GM18870 (cell line): ENCODE results near the gene AXIN2.

Experiments
- ATAC-seq: cut with Tn5 transposase; IDR thresholded peaks from one replicate; pipeline ENCODE4 v1.9.1; 2021; ENCODE audit warnings: moderate library complexity; ENCODE audit not compliant: unreplicated experiment

AXIN2 gene

DNA sequence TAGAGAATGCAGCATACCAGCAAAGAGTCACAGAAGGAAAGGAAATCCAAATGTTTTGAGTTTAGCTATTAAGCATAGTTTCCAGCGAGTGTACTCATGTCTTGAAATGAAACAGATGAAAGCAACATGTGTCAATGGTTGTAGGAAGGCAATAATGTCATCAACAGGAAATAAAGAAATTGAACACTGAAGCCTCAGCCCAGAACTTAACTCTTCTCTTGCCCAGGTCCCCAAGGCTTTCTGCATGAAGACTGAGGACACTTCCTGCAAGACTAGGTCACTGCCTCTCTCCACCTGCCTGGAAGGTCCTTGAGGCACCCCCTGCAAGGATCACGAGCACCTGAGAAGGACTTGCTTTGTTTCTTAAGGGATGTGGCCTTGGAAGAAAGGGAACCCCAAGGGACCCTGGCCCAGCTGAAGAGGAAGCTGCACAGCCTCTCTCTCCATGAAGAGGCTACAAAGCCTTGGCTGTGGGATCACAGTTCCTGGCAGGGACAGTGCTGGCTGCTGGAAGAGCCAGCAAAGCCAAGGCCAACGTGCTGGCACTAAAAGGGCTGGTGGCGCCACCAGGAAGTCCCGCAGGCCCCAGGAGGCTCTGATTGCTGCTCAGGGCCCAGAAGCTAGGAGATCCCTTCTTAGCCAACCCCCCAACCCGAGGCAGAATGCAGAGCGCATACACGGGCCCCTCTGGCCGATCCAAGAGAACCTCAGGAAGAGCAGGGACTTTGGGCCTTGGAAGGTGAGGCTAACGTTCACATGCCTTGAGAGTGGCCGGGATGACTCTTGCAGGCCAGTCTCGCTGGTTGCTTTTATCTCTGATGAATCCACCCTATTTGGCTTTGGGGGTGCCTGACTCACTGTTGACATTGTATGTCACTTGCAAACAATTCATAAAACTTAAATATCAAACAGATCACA lies 23.4 kb upstream of the AXIN2 start:
- no peak for ATAC-seq

DNA sequence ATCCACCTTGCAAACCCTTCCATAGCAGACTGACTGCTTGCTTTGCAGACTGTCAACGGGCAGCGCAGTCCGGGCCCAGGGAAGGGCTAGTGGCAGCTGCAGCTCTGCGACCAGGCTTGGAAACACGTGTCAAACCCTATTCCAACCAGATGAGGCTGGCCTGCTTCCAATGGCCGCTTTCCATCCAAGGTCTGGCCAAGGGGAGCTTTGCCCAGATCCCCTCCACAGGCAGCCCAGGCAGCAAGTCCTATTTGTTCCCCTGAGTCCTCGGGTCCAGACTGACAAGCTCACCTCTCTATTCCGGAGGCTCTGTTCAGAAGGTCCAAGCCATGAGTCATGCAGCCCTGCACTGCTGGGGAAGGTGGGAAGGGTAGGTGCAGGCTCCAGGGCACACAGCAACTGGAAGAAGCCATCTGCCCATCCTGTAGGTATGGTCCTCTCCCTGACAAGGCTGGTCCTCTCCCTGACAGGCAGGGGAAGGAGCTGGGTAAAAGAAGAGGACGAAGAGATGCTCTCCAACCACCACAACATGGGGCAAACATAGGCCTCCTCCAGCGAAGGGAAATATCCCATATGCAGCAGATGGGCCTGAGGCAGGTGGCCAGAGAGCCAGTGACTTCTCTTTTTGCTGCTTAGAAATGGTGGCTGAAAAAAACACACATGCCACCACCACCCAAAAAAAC lies 22.6 kb upstream of the AXIN2 start:
- no peak for ATAC-seq

DNA sequence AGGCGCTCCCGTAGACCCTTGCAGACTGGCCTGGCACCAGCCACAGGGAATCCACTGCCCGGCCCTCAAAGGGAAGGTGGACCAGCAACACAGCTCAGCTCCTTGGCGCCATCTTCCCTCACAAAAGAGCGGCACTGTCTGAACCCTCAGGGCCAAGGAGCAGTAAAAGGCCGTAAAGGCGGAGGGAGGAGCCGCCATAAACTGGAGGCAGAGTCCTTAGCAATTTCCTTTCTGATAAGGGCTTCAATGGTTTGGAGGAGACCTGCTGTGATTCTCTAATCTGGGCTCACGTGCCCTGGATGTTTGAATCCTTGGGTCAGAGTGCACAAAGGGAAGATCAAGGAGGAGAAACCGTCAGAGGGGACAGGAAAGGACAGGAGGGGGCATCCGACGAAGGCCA lies 15.5 kb upstream of the AXIN2 start:
- no peak for ATAC-seq

DNA sequence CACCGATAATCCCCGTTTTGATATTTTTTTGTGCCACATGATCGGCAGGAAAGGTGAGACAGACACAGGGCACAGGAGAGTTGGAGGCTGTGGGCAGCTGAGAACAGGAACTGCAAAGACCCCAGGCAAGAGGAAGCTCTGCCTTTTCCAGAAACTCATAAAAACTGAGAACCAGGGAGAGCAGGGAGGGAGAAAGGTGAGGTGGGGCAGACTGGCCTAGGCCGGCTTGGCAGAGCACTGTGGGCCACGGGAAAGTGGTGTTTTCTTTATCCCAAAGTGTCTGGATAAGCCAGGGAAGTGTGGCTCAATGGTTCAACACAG lies 11.8 kb upstream of the AXIN2 start:
- no peak for ATAC-seq

DNA sequence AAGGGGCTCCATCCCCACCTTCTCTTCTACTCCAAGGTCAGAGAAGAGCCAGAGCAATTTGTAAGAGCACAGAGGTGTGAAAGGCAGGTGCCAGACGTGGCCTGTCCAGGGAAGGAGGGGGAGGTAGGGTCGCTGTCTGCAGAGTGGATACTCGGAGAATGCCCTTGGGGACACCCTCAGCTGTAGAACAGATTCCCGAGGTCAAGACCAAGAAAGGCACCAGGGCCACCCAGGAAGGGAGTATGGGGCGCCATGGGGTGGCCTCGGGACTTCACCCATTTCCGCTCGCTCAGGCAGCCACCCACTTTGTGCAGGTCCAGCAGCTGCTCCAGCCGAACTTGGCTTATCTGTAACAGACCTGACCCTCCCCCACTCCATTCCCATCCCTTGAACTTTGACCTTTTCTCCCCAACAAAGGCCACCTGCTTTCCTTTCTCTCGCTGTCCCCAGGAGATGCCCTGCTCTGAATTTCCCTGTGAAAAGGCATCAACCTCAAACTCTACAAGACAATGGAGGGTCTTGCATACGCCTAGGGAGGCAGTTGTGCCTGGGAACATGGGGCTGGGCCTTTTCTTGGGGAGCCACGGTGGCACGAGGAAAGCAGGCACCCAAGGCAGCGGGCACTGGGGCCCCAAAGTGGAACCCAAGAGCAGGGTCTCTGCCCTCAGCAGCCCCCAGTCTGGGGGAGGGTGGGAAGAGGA lies 11.3 kb upstream of the AXIN2 start:
- no peak for ATAC-seq

DNA sequence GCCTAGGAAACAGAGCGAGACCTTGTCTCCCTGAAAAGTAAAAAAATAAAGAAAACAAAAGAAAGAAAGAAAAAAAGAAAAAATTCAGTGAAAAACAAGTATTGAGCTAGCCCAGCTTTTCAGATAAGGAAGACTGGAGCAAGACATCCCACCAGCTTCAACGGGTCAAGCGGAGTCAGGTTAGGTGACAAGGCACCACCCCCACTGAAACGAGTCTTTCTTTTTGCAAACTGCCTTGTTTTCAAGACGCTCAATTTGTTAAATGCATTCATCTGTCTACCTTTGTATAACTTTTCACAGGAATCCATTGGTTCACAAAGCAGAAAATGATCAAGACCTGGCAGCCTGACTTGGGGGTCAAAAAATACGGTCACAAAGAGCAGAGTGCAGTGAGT lies 10.7 kb upstream of the AXIN2 start:
- no peak for ATAC-seq

DNA sequence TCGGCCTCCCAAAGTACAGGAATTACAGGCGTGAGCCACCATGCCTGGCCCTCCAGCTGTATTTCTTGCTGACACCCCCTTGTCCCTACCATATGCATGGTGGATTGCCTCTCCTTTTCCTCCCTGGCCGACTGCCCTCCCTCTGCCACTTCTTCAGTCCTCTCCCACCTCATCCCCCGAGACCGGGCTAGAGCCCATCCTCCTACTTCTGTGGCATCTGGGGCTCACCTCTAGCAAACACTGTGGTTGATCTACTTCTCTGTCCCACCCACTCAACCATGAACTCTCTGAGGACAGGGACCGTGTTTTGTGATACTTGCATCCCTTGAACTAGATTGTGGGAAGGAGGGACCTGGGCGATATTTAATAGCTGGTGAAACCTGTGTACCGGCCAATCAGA lies 7.5 kb upstream of the AXIN2 start:
- no peak for ATAC-seq

DNA sequence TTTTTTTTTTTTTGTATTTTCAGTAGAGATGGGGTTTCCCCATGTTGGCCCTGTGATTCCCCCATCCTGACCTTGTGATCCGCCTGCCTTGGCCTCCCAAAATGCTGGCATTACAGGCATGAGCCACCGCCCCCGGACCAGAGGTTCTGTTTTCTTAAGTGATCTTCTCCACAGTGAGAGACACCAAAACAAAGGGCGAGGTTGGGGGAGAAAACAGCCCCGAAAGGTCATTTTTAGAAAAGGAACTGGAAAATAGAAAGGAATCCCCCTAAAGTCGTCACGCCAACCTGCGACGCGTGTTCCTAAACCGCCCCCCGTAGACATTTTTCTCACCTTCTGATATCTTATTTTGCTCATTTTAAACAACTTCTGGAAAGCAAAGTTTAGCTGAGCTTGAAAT lies 6.1 kb upstream of the AXIN2 start:
- no peak for ATAC-seq

DNA sequence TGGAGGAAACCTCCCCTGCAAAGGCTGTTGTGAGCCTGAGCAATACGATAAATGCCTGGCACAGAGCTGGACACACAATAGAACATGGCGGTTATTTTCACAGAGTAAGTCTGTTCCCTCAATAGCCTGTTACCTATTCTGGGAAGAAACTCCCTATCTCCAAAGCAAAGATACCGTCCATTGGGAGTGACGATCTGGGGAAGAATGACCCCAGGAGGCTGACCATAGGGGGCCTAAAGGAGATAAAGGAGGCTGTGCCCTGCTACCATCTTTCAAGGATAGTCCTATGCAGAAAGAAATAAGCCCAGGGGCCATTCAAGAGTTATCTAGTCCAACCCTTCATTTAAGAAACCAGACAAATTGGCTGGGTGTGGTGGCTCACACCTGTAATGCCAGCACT lies 4.1 kb upstream of the AXIN2 start:
- no peak for ATAC-seq

DNA sequence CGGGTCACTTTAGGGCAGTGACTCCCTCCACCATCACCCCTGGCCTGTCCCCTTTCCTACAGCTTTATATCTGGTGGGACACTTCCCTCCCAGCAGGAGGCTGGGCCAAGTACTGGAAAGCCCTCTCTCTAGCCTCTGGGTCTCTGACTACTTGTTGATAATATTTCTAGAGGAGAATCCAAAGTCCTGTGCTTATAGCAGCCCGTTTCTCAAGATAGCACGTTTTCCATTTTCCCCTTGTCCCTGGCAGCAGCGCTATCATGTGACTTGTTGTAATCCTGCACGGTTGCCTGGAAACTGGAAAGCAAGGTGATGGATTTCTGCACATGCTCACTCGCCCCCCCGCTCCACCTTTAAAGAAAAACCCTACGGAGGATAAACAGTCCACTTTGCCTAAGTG lies 3.3 kb upstream of the AXIN2 start:
- no peak for ATAC-seq

DNA sequence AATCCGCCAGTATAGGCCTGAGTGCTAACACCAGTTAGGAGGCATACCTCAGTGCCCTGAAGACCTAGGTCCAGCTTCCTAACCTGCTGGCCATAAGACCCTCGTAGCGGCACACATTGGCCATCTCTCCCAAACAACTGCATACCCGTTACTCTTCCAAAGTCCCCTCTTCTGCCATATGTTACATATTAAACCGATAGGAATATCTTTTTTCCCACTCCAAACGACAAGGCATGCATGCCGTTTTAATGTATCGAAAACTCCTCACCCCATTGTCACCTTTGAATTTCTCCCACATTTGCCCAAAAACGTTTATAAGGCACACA lies 721 bp upstream of the AXIN2 start:
- no peak for ATAC-seq

DNA sequence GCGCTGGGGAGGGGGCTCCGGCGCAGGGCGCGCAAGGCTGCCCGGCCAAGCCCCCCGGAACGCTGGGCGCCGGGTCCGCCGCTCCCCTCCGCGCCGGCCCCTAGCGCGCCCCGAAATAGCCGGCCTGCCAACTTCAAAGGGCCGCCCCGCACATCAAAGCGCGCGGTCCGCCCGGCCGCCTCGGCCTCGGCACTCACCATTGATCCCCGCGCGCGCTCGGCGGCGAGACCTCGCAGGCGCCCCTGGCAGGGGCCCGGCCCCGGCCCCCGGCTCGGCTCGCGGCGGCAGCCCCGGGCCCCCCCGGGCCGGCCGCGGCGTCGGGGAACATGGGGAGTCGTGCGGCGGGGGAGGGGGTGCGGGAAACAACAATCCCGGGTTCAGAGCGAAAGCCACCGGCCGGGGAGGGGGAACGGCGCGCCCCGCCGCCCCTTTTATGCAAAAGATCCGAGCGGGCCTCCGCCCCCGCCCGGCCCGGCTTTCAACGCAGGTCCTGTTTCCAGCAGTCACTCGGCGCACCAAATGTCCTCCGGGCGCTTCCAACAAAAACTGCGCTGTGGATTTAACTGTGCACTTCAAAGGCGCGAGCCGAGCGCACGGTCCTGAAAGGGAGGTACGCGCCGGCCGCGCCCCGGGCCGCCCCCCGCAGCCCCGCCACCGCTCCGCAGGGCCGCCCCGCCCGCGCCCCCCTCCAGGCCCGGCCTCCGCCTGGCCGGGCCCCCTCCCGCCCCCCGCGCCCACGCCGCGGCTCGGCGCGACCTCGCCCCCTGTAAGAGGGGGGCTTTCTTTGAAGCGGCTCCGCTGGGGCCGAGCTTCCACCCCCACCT lies 608 bp downstream of the AXIN2 start:
- ATAC-seq, result no peak

DNA sequence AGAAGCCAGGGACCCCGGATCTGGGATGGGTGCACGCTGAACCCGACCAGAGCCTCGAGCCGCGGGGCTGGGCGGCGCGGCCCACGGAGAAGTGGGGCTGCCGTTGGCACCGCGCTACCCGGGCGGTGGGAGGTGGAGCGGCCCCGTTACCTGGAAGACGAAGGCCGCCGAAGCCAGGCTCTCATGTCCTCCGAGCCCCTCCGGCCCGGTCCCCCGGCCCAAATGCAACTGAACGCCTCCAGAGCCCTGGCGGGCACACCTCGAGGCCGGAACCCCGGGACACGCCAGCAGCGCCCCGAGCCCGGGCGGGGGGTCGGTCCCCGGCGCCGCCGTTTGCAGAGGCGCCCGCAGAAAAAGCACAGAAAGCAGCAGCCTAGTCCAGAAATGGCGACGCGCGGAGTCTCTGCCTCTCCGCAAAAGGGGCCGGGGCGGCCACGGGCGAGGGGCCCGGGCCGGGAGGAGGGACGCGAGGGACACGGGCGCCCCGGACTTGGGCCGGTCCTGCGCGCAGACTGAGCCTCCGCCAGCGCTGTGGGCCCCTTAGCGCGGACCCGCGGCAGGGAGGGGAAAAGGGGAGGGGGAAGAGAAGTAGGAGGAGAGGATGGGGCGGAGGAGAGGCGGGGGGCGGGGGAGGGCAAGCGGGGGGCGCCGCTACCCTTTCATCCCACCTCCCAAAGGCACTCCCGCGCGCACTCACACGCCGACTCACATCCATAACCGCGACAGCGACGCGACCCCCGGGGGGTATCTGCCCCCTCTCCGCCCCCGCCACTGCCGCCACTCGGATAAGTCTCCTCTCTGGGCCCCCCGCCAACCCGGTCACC lies 1.4 kb downstream of the AXIN2 start:
- no peak for ATAC-seq

DNA sequence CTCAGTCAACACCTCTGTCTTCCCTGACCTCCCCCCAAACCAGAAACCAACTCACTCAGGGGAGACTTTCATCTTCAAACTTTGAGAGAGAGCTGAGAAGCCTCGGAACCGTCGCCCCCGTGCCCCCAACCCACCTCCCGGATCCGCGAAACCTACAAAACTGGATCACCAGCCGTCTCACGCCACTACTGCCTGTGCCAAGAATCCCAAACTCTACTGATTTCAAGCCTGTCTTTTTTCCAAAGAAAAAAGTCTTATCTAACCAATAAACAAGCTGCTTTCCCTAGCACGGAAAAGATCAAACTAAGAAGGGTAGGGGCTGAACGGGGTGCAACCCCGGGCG lies 2.0 kb downstream of the AXIN2 start:
- no peak for ATAC-seq

DNA sequence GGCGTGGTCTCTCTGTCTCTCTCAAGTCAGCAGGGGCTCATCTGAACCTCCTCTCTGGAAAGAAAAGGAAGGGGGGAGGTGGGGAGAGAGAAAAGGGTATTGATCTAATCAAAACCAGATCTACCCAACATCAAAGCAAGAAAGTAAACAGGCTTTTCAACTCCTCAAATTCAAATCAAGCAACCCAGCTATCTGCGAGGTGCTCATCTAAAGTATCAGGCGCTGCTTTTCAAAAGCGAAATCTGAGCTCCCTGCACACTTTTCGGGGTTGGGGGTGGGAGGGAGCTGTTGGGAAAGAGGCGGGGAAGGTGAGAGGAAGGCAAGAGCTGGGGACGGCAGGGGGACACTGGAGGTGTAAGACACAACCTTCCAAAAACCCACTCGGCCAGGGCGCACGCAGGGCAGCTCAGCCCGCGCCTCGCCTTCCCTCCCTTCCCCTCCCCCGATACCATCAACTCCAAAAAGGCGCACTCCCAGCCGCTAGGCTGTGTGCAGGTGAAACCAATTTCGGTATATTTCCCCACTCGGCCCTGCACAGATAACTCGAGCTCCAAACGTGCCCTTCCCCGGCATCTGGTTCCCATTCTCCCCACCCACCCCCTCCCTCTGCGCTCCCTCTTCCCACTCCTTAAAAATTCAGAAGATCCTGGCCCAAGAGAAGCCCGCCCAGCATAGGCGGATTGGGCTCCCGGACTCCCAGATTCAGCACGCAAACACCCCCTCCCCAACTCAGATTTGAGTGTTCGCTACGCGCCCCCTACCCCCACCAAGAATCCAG lies 2.6 kb downstream of the AXIN2 start:
- no peak for ATAC-seq

DNA sequence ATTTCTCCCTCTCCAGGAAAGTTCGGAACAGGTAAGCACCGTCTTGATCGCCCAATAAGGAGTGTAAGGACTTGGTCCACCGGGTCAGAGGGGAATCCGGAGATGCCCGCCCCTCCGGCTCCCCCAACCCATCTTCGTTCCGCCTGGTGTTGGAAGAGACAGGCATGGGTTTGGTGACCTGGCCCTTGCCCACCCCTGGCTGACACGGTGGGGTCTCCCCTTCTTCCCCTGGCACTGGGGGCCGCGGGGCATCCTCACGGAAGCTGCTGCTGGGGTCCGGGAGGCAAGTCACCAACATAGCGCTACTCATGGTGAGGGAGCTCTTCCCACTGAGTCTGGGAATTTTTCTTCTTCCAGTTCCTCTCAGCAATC lies 3.2 kb downstream of the AXIN2 start:
- no peak for ATAC-seq

DNA sequence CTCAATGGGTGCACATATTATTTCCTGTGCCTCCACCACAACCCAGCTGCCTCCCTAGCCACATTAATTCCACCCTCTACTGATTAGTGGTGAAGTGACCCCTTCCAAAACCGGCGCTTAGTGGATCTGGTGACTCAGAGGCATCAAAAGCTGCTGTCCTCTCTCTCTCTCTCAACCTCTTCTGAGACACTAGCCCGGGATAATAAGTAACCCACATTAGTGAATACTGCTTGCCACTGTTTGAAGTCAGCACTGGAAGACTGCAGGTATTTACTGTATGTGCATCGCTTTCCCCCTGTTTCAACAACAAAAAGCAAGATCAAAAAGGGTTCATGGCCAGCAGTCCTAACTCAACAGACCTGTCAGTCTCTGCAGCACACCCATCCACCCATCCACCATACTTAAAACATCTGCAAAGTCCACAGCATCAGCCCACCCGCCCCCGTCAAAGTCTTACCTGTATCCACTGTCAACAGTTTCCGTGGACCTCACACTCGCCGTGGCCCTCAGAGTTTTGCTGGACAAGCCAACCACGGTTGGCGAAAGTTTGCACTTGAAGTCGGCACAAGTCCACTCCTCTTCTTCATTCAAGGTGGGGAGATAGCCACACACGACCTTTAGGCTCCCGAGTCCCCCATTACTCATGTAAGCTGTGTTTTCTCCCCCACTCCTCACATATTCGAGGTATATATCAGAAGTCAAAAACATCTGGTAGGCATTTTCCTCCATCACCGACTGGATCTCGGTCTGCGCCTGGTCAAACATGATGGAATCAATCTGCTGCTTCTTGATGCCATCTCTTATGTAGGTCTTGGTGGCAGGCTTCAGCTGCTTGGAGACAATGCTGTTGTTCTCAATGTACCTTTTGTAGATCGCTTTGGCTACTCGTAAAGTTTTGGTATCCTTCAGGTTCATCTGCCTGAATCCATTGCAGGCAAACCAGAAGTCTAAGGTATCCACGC lies 3.8 kb downstream of the AXIN2 start:
- ATAC-seq, result no peak

DNA sequence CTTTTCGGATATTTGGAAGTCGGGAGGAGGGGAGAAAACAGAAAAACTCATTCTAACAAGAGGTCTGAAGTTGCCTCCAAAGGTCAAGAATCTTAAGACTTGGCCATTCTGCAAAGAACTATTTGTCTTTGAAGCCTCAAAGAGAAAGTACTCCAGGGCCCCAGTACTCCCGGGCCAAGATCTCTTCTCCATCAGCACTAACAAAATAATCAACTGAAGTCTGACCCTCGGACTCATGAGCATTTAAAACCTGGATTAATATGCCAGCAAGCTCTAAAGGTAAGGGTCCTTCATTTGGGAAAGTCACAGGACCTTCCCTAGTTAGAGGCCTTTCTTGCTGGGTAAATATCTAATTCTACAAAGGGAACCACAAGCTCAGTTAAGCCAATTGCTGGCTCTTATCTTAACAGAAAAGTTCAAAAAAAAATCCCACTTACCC lies 4.5 kb downstream of the AXIN2 start:
- ATAC-seq, result no peak
